ENCODE data around the gene RPS6KA6. TPM values are rescaled to one million over a fixed set of nuclear protein-coding genes. Genes with fewer than 3 reads are reported as not detected.
"Not testable (repeated sequence)": the region's sequence is repeated elsewhere in the genome, so short reads cannot be mapped to it uniquely, and the experiment has no call there.

RPS6KA6 gene
- total RNA-seq, 1 donor from 2014 or later, result 0.54 TPM

DNA sequence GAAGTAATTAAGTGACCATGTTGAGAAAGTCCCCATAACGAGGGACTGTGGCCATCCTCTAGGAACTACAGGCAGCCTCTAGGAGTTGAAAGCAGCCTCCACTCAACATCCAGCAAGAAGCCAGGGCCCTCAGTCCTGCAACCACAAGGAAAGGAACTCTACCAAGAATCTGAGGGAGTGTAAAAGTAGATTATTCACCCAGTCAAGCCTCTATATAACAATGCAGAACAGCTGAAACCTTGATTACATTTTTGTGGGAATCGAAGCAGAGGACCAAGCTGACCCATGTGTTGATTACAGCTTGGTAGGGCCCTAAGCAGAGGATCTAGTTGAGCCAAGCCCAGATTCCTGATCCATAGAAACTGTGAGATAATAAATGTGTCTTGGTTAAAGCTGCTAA, 17.1 kb downstream of the RPS6KA6 start:
- intact Hi-C loops (cut with DNase I), result no loop called here
- ATAC-seq (ENCODE audit: poor library complexity), result no peak
- DNase-seq, result no peak

DNA sequence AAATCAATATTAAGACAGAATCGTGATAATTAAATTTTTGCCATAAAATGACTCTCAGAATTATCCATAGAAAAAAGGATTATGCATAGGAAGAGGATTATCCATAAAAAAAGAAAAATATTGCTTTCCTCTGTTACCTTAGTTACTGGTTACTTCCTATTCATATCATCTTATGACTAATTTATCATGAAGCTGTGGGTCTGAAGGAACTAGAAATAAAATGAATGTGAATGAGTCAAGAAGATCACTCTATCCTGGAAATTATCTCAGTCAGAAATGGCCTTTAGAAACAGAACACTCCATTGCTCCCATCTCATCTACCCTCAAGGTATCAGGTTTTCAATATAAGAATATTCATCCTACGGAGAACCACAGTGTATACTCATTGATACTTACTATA, 19.4 kb downstream of the RPS6KA6 start:
- ATAC-seq (ENCODE audit: poor library complexity) (no peak), DNase-seq (no peak)
- intact Hi-C loops (cut with DNase I), result no loop called here

DNA sequence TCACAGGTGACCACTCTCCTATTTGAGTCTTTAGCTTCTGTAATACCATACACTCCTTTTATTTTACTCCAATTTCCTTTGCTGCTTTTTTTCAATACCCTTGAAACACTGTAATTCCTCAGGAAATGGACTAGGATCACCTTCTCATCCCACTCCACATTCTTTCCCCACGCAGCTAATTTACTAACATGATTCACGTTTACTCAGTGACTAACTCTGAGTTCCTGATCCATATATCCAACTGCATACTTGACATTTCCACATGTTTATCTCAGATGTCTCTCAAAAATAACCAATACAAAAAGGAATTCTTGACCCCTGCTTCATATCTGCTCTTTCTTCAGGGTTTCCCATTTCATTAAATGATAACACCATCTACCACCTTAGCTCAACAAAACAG, 19.9 kb downstream of the RPS6KA6 start:
- intact Hi-C loops (cut with DNase I), result no loop called here
- DNase-seq, result no peak
- ATAC-seq (ENCODE audit: poor library complexity), result no peak

DNA sequence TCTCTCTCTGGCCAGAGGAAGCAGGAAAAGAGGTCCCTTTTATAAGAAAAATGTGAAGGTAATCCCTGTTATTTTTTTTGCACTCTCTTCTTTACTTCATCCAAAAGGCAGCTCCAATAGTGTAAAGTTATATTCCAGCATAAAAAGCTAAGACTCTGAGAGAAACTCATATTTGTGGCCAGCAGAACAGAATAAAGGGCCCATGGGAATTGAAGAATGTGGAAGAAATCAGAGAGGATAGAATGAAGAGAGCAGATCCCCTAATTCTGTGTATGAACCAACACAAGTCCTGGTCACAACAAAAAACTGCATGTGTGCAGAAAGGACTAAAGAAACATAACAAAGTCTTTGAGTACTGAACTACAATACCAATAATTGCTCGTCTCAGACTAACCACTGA, 22.3 kb downstream of the RPS6KA6 start:
- no peak for DNase-seq
- intact Hi-C loops (cut with DNase I), result no loop called here
- no peak for ATAC-seq (ENCODE audit: poor library complexity)

DNA sequence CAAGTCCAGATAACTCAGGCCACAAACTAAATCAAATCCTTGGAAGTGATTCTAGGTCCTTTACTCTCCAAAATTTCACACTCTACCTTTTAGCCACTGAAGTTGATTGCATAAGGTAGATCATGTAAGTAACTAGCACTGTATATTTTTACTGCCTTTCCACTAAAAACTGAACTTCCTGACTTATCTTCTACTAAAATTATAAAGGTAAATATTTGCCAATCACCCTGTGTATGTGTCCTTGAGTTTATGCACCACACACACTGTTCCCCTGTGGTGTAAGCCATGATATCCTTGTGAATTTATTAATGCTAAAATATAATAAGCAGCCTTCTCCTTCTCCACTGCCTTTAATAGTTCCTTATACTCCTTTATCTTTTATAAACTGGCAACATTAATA, 25.6 kb downstream of the RPS6KA6 start:
- intact Hi-C loops (cut with DNase I), result no loop called here
- ATAC-seq (ENCODE audit: poor library complexity) (no peak), DNase-seq (no peak)

DNA sequence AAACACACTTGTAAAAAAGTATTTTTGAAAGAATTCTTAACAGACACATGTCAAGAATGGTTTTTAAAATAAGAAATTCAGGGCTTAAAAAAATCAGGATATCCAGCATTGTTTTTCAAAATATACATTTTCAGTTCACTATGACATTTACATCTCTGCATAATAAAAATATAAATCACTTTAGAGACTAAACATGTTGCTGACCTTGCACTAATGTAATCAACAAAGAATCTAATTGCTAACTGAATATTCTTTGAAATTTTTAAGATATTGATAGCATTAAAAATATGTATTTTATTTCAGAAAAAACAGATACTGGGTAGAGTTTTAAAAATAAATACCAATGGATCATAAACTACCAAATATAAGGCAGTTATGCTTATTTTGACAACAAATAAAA, 26.4 kb downstream of the RPS6KA6 start:
- ATAC-seq (ENCODE audit: poor library complexity) (no peak), DNase-seq (no peak)
- intact Hi-C loops (cut with DNase I), result no loop called here

DNA sequence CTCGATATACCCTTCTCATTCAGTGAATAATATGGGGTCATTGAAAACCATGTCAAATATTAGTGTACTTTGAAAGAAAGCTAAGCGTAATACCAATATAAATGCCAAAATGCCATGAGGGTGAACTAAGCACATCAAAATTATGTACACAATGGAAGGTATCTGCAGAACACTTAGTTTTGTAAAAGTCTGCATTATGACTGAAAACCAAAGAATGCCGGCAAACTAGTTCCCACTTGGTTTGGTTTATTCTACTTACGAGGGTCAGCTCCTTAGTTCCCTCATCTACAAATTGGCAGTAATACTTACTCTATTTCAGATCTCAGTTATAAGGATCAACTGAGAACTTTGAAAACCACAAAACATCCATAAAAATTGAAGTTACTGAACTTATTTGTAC, 27.3 kb downstream of the RPS6KA6 start:
- ATAC-seq (ENCODE audit: poor library complexity), result no peak
- intact Hi-C loops (cut with DNase I), result no loop called here

DNA sequence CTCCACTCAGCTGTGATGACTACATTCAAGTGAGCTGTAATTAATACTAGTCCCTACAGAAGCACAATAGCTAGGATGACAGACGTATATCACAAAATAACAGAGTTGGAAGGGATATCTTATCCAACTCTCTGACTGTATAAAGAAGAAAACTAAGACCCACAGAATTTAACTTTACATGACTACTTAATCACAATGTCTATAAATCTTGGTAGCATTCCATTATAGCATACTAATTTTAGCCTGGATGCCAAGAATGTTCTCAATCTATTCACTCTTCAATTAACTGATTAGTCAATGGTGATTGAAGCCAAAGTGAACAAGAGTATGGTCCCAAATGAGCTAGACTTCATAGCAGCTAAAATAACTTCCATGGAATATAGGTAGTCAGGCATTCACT, 31.2 kb downstream of the RPS6KA6 start:
- DNase-seq (no peak), ATAC-seq (ENCODE audit: poor library complexity) (no peak)
- intact Hi-C loops (cut with DNase I), result no loop called here

More for the DNA sequence above, 27.3 kb downstream of the RPS6KA6 start:
- no peak for DNase-seq

DNA sequence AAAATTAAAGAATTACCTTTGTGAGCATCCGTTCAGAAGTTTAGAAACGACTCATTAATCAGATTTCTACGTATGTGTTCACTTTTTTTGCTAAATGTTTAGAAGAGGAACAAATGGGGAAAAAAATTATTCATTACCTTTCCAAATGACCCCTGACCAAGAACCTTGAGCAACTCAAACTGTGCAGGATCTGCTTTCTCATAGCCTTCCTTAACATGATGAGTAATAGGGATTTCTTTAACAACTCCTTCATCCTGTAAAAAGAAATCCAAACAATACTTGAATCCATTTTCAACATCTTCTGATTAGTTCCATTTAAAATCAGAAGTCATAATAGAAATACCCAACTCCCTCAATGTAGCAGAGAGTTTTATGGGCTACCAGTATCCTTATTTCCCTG, 32.1 kb downstream of the RPS6KA6 start:
- DNase-seq (no peak), ATAC-seq (ENCODE audit: poor library complexity) (no peak)
- intact Hi-C loops (cut with DNase I), result no loop called here

DNA sequence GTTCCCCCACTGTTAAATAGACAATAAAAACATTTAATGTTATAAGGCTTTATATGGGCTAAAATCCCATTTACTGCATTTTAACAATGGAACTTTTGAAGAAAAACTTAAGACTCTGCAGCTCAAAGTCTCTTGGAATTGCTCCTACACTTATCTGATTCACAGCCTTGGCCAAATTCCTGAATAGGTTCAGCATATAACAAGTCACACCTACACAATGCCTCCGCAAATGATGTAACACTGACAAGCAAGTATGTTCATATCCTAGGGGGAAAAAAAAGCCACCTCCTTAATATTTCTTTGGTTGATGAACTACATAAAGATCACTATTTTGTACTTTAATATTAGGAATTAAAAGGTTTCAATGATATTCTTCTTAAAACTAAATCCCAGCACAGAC, 34.5 kb downstream of the RPS6KA6 start:
- intact Hi-C loops (cut with DNase I), result no loop called here
- no peak for ATAC-seq (ENCODE audit: poor library complexity)
- no peak for DNase-seq

DNA sequence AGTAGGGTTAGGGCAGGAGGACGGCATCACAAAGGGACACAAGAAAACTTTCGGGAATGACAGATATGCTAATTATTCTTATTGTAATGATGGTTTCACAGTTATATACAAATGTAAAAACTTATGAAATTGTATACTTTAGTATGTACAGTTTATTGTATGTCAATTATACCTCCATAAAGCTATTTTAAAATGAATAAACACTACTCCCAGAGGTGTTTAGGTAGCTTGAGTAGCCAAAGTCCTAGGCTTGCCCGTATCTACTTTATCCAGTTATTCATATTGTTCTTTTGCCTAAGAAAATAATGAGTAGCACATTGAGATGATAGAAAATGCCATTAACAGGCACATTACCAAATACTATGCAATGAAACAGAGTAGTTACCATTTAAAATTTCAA, 43.0 kb downstream of the RPS6KA6 start:
- DNase-seq, result no peak

DNA sequence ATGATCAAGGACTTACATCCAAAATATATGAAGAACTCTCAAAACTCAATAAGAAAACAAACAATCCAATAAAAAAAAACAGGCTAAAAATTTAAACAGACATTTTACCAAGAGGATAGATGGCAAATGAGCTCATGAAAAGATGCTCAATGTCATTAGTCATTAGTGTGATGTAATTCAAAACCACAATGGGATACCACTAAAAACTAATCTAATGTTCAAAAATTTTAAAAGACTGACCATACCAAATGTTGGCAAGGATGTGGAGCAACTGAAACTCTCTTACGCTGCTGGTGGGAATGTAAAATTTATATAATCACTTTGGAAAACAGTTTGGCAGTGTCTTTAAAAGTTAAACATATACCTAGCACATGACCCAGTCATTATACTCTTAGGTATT, 43.7 kb downstream of the RPS6KA6 start:
- DNase-seq (no peak), ATAC-seq (ENCODE audit: poor library complexity) (no peak)
- intact Hi-C loops (cut with DNase I), result no loop called here

More for the DNA sequence above, 43.0 kb downstream of the RPS6KA6 start:
- ATAC-seq (ENCODE audit: poor library complexity), result no peak
- intact Hi-C loops (cut with DNase I), result no loop called here

DNA sequence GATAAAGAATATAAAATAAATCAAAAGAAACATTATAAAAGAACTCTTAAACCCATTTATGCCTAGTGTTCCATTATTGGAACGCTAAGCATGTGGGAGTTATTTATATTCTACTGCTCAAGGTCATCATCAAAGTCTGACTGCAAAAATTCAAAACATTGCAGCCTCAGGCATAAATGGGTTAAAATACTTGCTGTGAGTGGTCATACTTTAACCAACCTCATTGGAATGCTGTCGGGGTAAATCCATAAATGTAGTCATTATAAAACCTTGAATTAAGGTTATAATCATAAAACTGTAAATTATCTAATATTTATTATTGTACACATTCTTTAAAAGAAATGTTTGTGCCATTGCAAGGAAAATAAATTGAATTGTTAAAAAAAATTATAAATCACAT, 55.0 kb downstream of the RPS6KA6 start:
- intact Hi-C loops (cut with DNase I), result no loop called here
- ATAC-seq (ENCODE audit: poor library complexity) (no peak), DNase-seq (no peak)

DNA sequence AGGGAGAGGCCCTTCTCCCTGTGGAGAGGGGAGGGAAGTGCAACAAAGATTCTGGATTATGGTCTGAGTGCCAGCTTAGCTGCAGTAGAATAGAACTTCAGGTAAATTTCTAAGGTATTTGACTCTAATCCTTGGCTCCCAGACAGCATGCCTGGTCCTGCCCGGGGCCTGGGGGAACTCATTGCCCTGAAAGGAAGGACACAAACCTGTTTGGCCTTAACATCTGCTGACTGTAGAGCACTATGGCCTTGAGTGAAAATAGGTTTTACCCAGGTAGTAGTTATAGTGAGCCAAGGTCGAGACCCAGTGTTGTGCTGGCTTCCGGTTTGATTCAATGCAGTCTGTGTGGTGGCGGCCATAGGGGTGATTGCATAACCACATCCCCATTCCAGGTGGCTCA, 64.4 kb downstream of the RPS6KA6 start:
- intact Hi-C loops (cut with DNase I), result no loop called here
- no peak for DNase-seq
- ATAC-seq (ENCODE audit: poor library complexity), result no peak

DNA sequence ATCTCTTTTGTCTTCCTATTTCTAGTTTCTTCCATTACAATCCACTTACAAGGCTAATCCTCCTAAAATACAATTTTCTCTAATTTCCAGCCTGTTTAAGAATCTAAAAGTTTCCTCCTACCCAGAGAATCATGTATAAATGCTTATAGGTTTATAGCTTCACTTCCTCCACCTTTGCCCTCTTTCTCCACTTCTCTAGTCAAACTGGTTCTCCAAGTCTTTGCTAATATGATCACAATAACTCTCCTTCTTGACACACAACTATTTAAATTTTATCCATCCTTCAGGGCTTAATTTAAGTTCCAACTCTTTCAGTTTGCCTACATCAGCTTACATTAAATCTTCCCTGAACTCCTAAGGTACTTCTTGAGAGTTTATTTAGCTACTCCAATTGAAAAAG, 69.2 kb downstream of the RPS6KA6 start:
- ATAC-seq (ENCODE audit: poor library complexity) (no peak), DNase-seq (no peak)
- intact Hi-C loops (cut with DNase I), result no loop called here

DNA sequence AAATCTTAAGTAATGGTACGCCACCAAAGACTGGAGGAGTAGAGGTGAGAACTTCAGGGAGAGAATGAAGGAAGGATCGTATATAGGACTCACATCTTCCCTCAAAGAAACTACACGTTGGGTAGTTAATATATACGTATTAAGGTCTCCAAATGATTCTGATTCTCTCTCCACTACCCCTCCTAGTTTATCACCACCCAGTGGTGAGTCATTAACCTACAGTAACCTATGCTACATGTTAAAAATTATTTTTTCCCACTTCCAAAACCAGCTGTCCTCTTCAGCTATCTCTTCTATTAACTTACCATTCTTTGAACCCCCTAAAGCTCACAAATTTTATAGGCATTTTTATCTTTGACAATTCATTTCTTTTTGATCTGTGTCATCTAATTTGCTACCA, 69.7 kb downstream of the RPS6KA6 start:
- DNase-seq (no peak), ATAC-seq (ENCODE audit: poor library complexity) (no peak)
- intact Hi-C loops (cut with DNase I), result no loop called here

DNA sequence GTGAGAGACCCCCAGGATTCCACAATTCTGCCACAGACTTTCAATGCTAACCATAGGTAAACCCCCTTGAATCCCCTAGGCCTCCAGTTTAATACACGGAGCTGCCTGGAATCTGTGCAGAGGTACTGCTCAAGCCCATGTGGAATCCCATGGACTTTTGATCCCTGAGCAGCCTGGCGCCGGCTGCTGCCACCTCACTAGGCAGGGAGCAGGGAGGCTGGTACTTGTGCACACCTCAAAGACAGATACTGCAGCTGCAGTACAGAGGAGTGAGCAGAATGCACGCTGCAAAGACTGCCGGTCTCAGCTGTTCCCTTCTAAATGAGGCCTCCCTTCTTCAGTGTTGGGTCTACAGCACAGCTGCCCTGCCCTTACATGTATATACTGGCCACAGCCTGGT, 79.4 kb downstream of the RPS6KA6 start:
- intact Hi-C loops (cut with DNase I), result no loop called here
- ATAC-seq (ENCODE audit: poor library complexity) (no peak), DNase-seq (no peak)

DNA sequence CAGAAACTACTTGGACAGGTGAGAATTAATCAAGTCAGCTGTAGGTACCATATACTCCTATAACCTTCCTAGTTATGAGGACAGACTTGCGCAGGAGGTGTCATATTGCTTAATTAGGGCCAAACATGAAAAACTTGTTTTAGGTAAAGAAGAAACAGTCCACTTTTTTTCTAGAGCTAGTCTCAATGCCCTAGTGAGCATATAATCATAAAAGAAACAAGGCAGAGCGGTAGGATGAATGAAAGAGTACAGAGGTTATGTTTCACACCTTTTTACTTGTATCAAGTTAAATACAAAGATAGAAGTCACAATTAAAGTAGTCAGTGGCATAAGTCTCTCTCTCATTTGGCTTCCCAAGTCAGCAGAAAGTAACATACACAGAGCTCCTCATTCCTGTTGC, 88.9 kb downstream of the RPS6KA6 start:
- intact Hi-C loops (cut with DNase I), result no loop called here
- no peak for ATAC-seq (ENCODE audit: poor library complexity)
- no peak for DNase-seq

DNA sequence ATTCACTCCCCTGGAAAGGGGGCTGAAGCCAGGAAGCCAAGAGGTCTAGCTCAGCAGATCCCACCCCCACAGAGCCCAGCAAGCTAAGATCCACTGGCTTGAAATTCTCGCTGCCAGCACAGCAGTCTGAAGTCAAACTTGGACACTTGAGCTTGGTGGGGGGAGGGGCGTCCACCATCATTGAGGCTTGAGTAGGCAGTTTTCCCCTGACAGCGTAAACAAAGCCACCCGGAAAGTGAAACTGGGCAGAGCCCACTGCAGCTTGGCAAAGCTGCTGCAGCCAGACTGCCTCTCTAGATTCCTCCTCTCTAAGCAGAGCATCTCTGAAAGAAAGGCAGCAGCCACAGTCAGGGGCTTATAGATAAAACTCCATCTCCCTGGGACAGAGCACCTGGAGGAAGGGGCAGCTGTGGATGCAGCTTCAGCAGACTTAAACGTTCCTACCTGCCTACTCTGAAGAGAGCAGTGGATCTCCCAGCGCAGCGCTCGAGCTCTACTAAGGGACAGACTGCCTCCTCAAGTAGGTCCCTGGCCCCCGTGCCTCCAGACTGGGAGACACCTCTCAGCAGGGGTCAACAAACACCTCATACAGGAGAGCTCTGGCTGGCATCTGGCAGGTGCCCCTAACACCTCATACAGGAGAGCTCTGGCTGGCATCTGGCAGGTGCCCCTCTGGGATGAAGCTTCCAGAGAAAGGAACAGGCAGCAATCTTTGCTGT, 108.4 kb downstream of the RPS6KA6 start:
- DNase-seq; ATAC-seq (ENCODE audit: poor library complexity); intact Hi-C loops (cut with DNase I): not testable (repeated sequence)

DNA sequence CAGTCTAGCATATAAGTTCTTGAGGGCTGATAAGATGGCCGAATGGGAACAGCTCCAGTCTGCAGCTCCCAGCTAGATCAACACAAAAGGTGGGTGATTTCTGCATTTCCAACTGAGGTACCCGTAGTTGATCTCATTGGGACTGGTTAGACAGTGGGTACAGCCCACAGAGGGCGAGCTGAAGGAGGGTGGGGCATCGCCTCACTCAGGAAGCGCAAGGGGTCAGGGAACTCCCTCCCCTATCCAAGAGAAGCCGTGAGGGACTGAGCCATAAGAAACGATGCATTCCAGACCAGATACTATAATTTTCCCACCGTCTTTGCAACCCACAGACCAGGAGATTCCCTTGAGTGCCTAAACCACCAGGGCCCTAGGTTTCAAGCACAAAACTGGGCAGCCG, 109.0 kb downstream of the RPS6KA6 start:
- intact Hi-C loops (cut with DNase I), result no loop called here
- ATAC-seq (ENCODE audit: poor library complexity) (no peak), DNase-seq (no peak)

DNA sequence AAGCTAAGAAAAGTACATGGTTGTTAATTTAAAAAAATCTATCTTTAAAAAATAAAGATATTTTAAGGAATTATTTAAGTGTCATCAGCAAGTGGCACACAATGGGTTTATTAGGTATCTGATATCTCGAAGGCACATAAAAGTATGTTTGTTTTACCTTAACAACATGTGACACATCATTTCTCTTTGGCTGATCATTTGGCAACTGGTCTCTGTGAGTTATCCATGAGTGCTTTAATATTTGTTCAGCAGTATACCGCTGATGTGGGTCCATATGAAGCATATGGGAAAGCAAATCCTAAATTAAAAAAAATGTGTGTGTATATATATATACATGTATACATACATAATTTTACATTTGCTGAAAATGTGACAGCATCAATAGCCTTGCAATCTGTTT, 123.2 kb downstream of the RPS6KA6 start:
- DNase-seq (no peak), ATAC-seq (ENCODE audit: poor library complexity) (no peak)
- intact Hi-C loops (cut with DNase I), result no loop called here

Measured in Right ventricle myocardium superior (tissue), 1 donor.